ENCODE data around the gene BCAN. TPM values are rescaled to one million over a fixed set of nuclear protein-coding genes. Genes with fewer than 3 reads are reported as not detected.

The BCAN gene
- total and polyA plus RNA-seq, 3 donors from 2014 or later, result 3.3 to 9.7 (median 8.8) TPM

DNA sequence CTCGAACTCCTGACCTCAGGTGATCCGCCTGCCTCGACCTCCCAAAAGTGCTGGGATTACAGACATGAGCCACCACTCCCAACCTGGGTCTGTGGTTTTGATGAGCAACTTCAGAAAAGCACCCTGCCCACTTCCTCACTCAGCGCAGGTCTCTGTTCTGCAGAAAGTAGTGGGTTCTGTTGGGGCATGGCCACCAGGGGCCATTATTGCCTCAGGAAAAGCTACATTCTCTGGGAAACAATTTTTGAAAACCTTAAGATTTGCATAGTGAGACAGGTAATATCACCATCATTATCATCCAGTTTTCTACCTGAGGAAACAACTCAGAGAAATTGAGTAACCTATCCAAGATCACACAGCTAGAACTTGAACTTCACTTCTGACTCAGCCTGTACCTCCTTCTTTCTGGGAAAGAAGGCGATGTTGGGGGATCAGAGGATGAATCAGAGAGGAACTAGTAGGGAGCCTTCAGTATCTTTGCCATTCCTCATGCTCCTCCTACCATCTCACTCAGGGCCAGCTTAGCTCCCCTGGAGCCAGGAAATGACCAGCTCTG is 42.4 kb downstream of the BCAN start:
- intact Hi-C loops (cut with DNase I; ENCODE audit: low total_unique reads), result no loop called here
- Histone ChIP-seq H3K9me3 (no peaks in the 10 kb centered on the region), H3K27me3 (no peaks in the 10 kb centered on the region), H3K4me1 (peaks cover 3% of the 10 kb centered on the region), H3K27ac (no peak overlapping the region), H3K4me3 (no peak overlapping the region), H3K36me3 (ENCODE audit: low read depth, missing control alignments) (no peaks in the 10 kb centered on the region)
- WGBS, 2 donors, result 82 to 89% methylated on average over 5 of the region's 5 CpGs
- no peak for DNase-seq
- TF ChIP-seq POLR2A (IDR thresholded peaks at IDR 0.05), result no peak
- TF ChIP-seq, protein P1, sequence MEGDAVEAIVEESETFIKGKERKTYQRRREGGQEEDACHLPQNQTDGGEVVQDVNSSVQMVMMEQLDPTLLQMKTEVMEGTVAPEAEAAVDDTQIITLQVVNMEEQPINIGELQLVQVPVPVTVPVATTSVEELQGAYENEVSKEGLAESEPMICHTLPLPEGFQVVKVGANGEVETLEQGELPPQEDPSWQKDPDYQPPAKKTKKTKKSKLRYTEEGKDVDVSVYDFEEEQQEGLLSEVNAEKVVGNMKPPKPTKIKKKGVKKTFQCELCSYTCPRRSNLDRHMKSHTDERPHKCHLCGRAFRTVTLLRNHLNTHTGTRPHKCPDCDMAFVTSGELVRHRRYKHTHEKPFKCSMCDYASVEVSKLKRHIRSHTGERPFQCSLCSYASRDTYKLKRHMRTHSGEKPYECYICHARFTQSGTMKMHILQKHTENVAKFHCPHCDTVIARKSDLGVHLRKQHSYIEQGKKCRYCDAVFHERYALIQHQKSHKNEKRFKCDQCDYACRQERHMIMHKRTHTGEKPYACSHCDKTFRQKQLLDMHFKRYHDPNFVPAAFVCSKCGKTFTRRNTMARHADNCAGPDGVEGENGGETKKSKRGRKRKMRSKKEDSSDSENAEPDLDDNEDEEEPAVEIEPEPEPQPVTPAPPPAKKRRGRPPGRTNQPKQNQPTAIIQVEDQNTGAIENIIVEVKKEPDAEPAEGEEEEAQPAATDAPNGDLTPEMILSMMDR (IDR thresholded peaks at IDR 0.05), result peak in 1 of 3 experiments; percentile 11

DNA sequence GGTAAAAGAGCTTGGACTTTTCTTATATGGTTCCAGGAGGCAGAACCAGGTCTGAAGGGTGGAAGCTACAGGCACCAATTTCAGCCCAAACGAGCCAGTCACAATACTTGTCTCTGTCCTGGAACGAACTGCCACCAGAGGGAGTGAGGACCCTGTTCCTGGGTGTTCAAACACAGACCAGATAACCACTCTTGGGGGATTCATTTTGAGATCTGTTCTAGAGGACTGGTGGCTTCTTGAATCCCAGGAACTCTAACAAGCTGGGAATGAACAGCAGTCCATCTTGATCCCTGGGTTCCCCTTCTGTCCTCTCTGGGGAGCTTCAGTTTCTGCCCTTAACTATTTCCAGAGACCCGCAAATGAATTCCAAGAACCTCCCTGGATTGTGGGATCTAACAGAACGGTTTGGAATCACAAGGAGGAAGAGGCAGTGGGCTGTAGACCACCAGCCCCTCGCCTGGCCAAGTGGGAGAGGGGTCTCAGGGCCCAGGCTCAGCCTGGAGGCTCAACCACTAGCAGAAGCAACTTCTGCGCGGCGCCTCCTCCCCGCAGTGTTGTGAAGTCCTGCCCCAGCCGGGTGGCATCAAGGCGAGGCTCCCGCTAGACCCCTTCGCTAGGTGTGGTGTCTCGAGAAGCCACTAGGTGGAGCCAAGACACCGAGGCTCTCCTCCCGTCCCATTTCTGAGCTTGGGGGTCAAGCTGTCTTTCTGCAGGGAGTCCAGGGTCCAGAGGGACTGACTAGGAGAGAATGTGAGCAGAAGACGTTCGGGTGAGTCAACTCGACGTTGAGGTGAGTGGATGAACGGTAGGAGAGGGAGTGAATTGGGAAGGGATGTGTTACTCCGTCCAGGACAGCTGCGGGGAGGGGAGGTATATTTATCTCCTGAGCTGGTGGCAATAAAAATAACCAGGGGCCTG is 47.4 kb downstream of the BCAN start:
- peak; percentile 89 for DNase-seq
- Histone ChIP-seq H3K27me3 (no peaks in the 10 kb centered on the region), H3K27ac (no peak overlapping the region), H3K4me1 (peaks cover 9% of the 10 kb centered on the region), H3K36me3 (ENCODE audit: low read depth, missing control alignments) (no peaks in the 10 kb centered on the region), H3K9me3 (no peaks in the 10 kb centered on the region), H3K4me3 (no peak overlapping the region)
- intact Hi-C loops (cut with DNase I; ENCODE audit: low total_unique reads), result no loop called here
- whole genome bisulfite sequencing, 2 donors, result 9 to 17% methylated on average over 10 to 23 of the region's 23 CpGs
- TF ChIP-seq, protein P1 (IDR thresholded peaks at IDR 0.05), result peak; percentile 71 to 89 (median 83)
- no peak for TF ChIP-seq POLR2A (IDR thresholded peaks at IDR 0.05)

DNA sequence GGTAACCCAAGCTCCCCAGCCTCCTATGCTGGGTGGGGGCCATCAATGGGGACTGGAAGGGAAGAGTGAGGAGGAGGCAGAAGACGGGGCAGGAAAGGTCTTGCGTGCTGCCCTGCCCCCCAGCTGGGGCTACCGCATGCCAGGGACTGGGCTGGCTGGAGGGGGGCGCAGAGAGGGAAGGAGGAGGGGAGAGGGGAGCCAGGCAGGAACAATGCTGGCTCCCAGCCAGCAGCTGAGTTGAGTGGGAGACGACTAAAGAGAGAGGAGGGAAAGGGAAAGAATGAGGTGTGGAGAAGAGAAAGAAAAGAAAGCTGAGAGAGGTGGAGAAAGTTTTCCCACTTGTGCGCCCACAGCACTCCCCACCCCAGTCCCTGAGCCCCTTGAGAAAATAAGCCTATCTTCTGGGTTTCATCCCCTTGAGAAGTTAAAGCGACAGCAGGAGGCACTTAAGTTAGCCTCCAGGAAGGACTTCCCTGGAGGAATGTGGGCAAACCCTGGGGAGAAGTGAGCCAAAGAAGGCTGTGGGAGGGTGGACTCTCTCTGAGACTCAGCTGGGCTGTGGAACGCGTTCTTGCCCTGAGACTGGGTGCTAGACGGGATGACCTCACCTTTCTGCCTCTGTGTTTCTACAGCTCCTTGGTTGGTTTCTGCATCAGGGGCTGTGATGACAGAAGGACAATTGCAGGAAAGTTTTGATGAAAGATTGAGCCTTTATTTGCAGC is 48.2 kb downstream of the BCAN start:
- intact Hi-C loops (cut with DNase I; ENCODE audit: low total_unique reads), result no loop called here
- H3K4me1 ChIP-seq, result peaks cover 9% of the 10 kb centered on the region
- H3K27ac ChIP-seq, result no peak overlapping the region
- WGBS, 2 donors, result 33 to 38% methylated on average over 9 to 10 of the region's 10 CpGs
- no peaks in the 10 kb centered on the region for H3K27me3 ChIP-seq
- H3K36me3 ChIP-seq (ENCODE audit: low read depth, missing control alignments), result no peaks in the 10 kb centered on the region
- no peak overlapping the region for H3K4me3 ChIP-seq
- DNase-seq, result no peak
- TF ChIP-seq, protein P1 (IDR thresholded peaks at IDR 0.05), result no peak
- TF ChIP-seq POLR2A (IDR thresholded peaks at IDR 0.05), result no peak
- H3K9me3 ChIP-seq, result no peaks in the 10 kb centered on the region

DNA sequence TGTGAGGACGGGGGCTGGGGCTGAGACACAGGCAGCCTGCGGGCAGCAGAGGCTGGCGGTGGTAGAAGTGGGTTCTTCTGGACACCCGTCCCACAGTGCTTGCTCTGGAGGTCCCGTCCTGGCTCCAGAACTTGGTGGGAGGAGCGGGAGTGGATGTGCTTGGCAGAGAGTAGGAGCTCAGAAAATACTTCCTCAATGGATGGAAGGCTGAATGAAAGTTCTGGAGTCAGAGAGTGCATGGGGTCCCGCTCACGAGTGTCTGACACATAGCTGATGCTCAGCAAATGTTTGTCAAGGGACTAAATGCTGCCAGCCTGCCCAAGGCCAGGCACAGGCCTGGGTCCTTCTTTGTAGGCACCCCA is 48.7 kb downstream of the BCAN start:
- Histone ChIP-seq H3K4me1 (peaks cover 9% of the 10 kb centered on the region), H3K4me3 (no peak overlapping the region), H3K27me3 (no peaks in the 10 kb centered on the region), H3K27ac (no peak overlapping the region), H3K9me3 (no peaks in the 10 kb centered on the region), H3K36me3 (ENCODE audit: low read depth, missing control alignments) (no peaks in the 10 kb centered on the region)
- no peak for TF ChIP-seq POLR2A (IDR thresholded peaks at IDR 0.05)
- TF ChIP-seq, protein P1 (IDR thresholded peaks at IDR 0.05), result no peak
- DNase-seq, result no peak
- 50 to 73% methylated on average over 3 to 8 of the region's 8 CpGs for WGBS, 2 donors
- intact Hi-C loops (cut with DNase I; ENCODE audit: low total_unique reads), result no loop called here
